Measurements from ENCODE around the gene CD79B.
A peak's percentile ranks its signal among the peaks of the same experiment; 100 is the strongest.

The CD79B gene

GRCh38 chr17:63931981-63932561 is at the start of gene CD79B:
TSS of gene CD79B (minus strand) at chr17:63932331. CDS start at chr17:63932261, 70 bp downstream.
- DNase-seq, result peak; percentile 30 to 66

- no peak for DNase-seq
Observed at GRCh38 chr17:63978272-63979200, 46.4 kb upstream of the CD79B start.

DNA sequence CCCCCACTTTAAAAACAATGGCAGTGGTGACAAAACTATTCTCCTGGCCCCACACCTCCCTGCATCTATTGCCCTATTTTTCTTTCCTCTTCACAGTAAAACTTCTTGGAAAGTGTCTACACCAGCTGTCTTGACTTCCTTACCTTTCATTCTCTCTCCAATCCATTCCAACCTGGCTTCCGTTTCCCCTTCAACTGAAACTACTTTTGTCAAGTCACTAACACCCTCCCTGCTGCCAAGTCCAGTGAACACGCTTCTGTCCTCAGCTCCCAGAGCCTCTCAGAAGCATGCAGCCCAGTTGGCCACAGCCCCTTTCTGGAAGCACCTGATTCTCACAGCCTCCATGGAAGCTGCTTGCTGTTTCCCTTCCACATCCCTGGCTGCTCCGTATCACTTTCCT is 44.6 kb upstream of the CD79B start:
- DNase-seq, result no peak

GRCh38 chr17:63975541-63976092 is 43.5 kb upstream of the CD79B start:
- DNase-seq, result no peak

GRCh38 chr17:63974594-63975192 is 42.6 kb upstream of the CD79B start:
- DNase-seq, result no peak

DNA sequence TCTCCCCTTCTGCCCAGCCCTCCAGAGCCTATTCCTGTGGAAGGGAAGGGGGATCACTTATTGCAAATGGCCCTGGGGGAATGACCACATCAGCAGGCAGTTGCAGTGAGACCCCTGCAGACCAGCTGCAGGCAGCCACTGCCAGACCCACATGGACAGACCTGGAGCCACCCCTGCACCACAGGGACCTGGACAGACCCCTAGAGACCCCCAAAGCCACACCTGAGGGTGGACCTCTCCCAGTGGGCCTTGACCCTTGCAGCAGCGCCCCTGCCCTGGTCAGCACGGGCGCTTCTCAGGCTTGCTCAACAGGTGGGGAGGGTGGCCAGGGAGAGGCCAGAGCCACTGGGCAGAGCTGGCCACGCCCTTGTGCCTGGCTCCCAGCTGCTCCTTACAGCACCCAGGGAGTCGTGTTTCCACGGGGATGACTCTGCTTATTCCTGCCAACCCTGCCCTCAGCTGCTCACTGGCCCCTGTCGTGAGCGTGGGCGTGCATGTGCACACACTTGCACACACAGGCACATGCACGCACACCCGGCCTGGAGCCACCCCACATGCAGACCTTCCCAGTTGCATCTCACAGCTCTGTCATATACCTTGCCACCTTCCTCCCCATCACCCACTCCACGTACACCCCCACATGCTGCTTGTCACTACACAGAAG is 41.9 kb upstream of the CD79B start:
- no peak for DNase-seq

GRCh38 chr17:63973247-63973646 is 41.1 kb upstream of the CD79B start:
- DNase-seq, result no peak

DNA sequence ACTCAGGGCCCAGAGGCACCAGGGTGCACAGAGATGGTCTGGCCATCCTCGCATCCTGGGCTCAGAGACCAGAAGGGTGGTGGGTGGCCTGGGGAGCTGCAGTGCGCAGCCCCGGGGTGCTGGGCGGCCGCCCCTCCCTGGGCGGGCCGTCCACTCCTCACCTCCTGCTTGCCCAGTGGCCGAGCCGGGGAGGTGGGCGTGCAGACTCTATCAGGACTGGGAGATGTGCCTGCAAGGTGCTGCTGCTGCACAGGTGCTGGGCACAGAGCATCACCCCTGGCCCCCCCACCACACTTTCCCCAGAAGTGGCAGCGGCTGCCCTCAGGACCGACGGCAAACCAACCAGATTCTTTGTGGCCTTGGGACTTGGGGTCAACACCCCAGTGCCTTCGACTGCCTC is 40.7 kb upstream of the CD79B start, which contains the start of gene SCN4A:
SCN4A (minus strand) TSS at position 123 of the 400 bp plus-strand sequence; CDS start at position 46, 77 bp downstream.
- no peak for DNase-seq

DNA sequence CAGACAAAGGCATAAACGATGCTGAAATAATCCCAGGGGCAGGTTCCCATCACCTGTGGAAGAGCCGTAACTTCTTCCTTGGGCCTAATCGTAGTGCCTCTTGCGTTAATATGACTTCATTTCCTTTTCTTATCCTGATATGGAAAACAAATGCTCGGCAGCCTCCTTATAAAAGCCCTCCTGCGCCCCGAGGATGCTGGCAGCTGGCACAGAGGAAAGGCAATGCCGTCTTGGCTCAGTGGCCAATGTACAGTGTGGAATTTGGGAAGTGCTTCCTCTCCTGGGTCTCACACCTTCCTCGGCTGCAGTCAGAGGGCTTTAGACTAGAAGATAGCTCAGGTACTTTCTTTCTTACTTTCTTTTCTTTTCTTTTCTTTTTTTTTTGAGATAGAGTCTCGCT is 37.1 kb upstream of the CD79B start:
- DNase-seq, result no peak

DNA sequence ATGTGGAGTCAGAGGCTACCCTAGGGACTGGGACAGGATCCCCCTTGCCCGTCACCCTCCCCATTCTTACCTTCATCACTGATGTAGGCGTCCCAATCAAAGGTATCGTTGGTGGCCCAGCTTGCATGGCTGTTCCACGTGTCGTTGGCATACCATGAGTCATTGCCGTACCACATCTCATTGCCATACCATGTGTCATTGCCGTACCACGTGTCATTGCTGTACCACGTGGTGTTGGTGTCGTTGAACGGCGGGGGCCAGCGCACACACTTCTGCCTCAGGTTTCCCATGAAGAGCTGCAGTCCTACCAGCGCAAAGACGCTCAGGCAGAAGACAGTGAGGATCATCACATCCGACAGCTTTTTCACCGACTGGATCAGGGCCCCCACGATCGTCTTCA is 35.8 kb upstream of the CD79B start:
- DNase-seq, result no peak

GRCh38 chr17:63966646-63967264 is 34.6 kb upstream of the CD79B start:
- peak; percentile 22 to 28 for DNase-seq

DNA sequence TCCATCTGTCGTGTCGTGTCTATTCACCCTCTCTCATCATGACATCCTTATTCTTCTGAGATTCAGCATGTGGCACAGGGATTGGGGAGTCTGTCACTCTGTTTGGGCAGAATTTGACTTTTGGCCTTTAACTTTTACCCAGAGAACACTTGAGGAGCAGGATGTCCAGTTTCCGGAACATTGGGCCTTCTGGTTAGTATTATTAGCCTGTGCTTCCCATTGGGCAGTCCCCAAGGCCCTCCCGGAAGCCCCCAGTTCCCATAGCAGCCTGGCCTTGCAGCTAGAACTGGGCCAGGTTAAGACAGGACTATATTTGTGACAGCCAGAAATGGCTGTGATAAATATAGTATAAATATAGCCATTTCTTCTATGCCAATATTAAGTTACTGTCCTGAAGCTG is 31.0 kb upstream of the CD79B start:
- no peak for DNase-seq

- no peak for DNase-seq
Observed at GRCh38 chr17:63962298-63962744, 30.2 kb upstream of the CD79B start.

DNA sequence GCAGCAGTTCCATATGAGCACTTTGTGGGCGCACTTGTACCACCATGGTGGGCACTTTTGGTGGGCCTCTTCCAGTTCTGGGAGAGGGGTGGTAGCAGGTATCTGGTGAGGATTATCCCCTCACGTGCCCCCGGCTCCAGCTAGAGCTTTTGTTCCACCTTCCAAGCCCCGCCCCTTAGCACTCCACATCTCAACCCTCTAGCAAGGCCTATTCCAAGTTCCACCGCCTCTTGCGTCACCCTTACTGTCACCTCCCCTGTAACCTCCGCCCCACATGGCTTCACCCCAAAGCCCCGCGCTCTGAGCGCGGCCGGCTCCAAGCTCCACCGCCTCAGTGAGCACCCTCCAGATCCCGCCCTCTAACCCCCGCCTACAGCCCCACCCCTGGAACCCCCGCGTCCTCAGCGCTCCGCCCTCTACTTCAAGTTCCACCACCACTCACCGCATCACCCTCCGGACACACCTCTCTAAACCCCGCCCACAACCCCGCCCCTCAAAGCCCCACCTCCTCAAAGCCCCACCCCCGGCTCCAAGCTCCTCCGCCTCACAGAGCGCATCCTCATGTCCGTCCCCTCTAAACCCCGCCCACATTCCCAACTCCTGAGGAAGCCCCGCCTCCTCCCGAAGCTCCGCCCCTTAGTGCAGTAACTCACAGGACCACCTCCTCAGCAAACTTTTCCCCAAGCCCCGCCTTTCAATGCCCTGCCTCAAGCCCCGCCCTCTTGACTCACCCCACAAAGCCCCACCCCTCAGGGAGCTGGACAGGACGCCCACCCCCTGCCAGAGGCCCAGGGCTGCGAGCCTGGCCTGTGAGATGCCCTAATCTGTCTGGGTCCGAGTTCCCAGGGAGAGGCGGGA is 29.5 kb upstream of the CD79B start:
- peak; percentile 48 to 72 for DNase-seq

GRCh38 chr17:63960430-63960829 is 28.3 kb upstream of the CD79B start:
- no peak for DNase-seq

- no peak for DNase-seq
Observed at GRCh38 chr17:63960006-63960405, 27.9 kb upstream of the CD79B start.

GRCh38 chr17:63956296-63956920 is 24.3 kb upstream of the CD79B start:
- DNase-seq, result no peak

DNA sequence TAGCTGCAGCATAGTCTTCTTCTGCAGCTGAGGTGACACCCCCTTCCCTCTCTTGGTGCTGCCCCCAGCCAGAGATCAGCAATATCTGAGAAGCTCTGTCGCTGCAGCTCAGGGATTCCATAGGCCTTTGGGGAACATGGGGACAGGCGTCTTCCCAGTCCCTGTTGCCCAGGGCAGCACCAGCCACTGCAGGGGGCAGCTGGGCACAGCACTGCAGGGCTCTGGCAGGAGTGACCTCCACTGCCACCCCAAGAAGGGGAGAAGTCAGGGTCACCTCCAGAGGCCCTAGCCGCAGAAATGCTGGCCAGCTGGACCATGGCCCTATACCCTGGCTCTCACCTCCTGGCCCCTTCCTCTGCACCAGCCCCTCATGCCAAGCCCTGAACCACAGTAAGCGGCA is 23.7 kb upstream of the CD79B start:
- no peak for DNase-seq

GRCh38 chr17:63955232-63955631 is 23.1 kb upstream of the CD79B start:
- DNase-seq, result no peak

GRCh38 chr17:63954402-63955063 is 22.4 kb upstream of the CD79B start:
- peak; percentile 39 to 66 for DNase-seq

All from CD4-positive, alpha-beta T cell treated with Interleukin-1 beta for 1 hour (primary cell).